MM.1S (cell line): Measurements from ENCODE around the gene USP37.

Source experiments
- DNase-seq: peaks from one replicate; pipeline ENCODE4 v3.0.0-alpha.2; 2015
- H2AFZ ChIP-seq: fragments of 300-600 bp; sonication (generic); 2 replicates; pipeline ENCODE4 v1.6.0; 2016; ENCODE audit warnings: antibody characterized with exemption, low read length
- H3F3A ChIP-seq: fragments of 300-600 bp; sonication (generic); 2 replicates; pipeline ENCODE4 v1.6.1; 2016; ENCODE audit warnings: mild to moderate bottlenecking, antibody characterized with exemption, low read length, moderate library complexity, mixed read lengths; ENCODE audit not compliant: insufficient read depth
- H3K27ac ChIP-seq: fragments of 300-600 bp; sonication (generic); 2 replicates; pipeline ENCODE4 v1.5.1; 2016; ENCODE audit warnings: mild to moderate bottlenecking, low read length
- H3K27me3 ChIP-seq: fragments of 300-600 bp; sonication (generic); replicated peaks from 2 replicates; pipeline ENCODE4 v1.6.0; 2016; ENCODE audit warnings: low read length; ENCODE audit not compliant: insufficient read depth
- H3K36me3 ChIP-seq: fragments of 300-600 bp; sonication (generic); replicated peaks from 2 replicates; pipeline ENCODE4 v1.6.1; 2016; ENCODE audit warnings: mild to moderate bottlenecking, low read length, mixed read lengths; ENCODE audit not compliant: insufficient read depth
- H3K4me1 ChIP-seq: fragments of 300-600 bp; sonication (generic); 2 replicates; pipeline ENCODE4 v1.6.1; 2016; ENCODE audit warnings: low read length, mixed read lengths
- H3K4me2 ChIP-seq: fragments of 300-600 bp; sonication (generic); 2 replicates; pipeline ENCODE4 v1.6.0; 2016; ENCODE audit warnings: low read depth, low read length
- H3K4me3 ChIP-seq: fragments of 300-600 bp; sonication (generic); 2 replicates; pipeline ENCODE4 v1.5.1; 2016; ENCODE audit warnings: low read length, mixed read lengths
- H3K79me2 ChIP-seq: fragments of 300-600 bp; sonication (generic); 2 replicates; pipeline ENCODE4 v1.6.1; 2016; ENCODE audit warnings: mixed run types, low read length, mixed read lengths
- H3K9ac ChIP-seq: fragments of 300-600 bp; sonication (generic); 2 replicates; pipeline ENCODE4 v1.6.1; 2016; ENCODE audit warnings: low read length, mixed read lengths
- H3K9me2 ChIP-seq: fragments of 300-600 bp; sonication (generic); replicated peaks from 2 replicates; pipeline ENCODE4 v1.6.1; 2016; ENCODE audit warnings: mild to moderate bottlenecking, low read length, mixed read lengths; ENCODE audit not compliant: insufficient read depth
- H3K9me3 ChIP-seq: fragments of 300-600 bp; sonication (generic); replicated peaks from 2 replicates; pipeline ENCODE4 v1.6.1; 2016; ENCODE audit warnings: mild to moderate bottlenecking, low read length, mixed read lengths; ENCODE audit not compliant: insufficient read depth
- H4K20me1 ChIP-seq: fragments of 300-600 bp; sonication (generic); 2 replicates; pipeline ENCODE4 v1.6.1; 2016; ENCODE audit warnings: mild to moderate bottlenecking, low read length, moderate library complexity, mixed read lengths; ENCODE audit not compliant: insufficient read depth
- CTCF ChIP-seq: fragments of 300-600 bp; sonication (generic); IDR thresholded peaks from 2 replicates; pipeline ENCODE4 v1.5.1; 2016; ENCODE audit warnings: antibody characterized with exemption, low read length, mixed read lengths
- EZH2 ChIP-seq: fragments of 300-600 bp; sonication (generic); optimal IDR thresholded peaks from 2 replicates; pipeline ENCODE3; 2017; ENCODE audit warnings: low read depth, mild to moderate bottlenecking, antibody characterized with exemption, low read length, mixed read lengths
- EZH2phosphoT487 ChIP-seq: fragments of 300-600 bp; sonication (generic); IDR thresholded peaks from 2 replicates; pipeline ENCODE4 v1.6.1; 2018; ENCODE audit warnings: antibody characterized with exemption, low read length

Gene USP37

GRCh38 chr2:218477247-218477646 lies 90.9 kb downstream of the USP37 start:
- Histone ChIP-seq H3K4me1 (no peaks in the 10 kb centered on the region), H3K36me3 (peaks cover 7% of the 10 kb centered on the region; the same call in 1 of the 2 replicates), H3K9ac (no peak overlapping the region), H3K27ac (no peak overlapping the region), H3K9me2 (no peaks in the 10 kb centered on the region), H3K4me2 (no peak overlapping the region), H3F3A (no peaks in the 10 kb centered on the region), H3K9me3 (no peaks in the 10 kb centered on the region), H4K20me1 (no peaks in the 10 kb centered on the region), H2AFZ (no peak overlapping the region), H3K4me3 (no peak overlapping the region), H3K79me2 (no peaks in the 10 kb centered on the region), H3K27me3 (no peaks in the 10 kb centered on the region)
- TF ChIP-seq CTCF (no peak), EZH2 (no peak), EZH2phosphoT487 (no peak)
- DNase-seq: no peak

GRCh38 chr2:218476676-218477075 lies 91.5 kb downstream of the USP37 start:
- Histone ChIP-seq H3K27ac (no peak overlapping the region), H3K9ac (no peak overlapping the region), H3K79me2 (no peaks in the 10 kb centered on the region), H3K36me3 (peaks cover 1% of the 10 kb centered on the region; the same call in 1 of the 2 replicates), H4K20me1 (no peaks in the 10 kb centered on the region), H3F3A (no peaks in the 10 kb centered on the region), H3K9me3 (no peaks in the 10 kb centered on the region), H3K4me1 (no peaks in the 10 kb centered on the region), H2AFZ (no peak overlapping the region), H3K9me2 (no peaks in the 10 kb centered on the region), H3K27me3 (no peaks in the 10 kb centered on the region), H3K4me3 (no peak overlapping the region), H3K4me2 (no peak overlapping the region)
- DNase-seq: no peak
- TF ChIP-seq EZH2: no peak
- no peak for TF ChIP-seq CTCF
- TF ChIP-seq EZH2phosphoT487: no peak

GRCh38 chr2:218474527-218474926 lies 93.6 kb downstream of the USP37 start:
- H3K36me3 ChIP-seq: no peaks in the 10 kb centered on the region; the same call in 1 of the 2 replicates
- H3K9me3 ChIP-seq: no peaks in the 10 kb centered on the region
- DNase-seq: no peak
- TF ChIP-seq EZH2: no peak
- no peak for TF ChIP-seq EZH2phosphoT487
- no peak for TF ChIP-seq CTCF
- no peaks in the 10 kb centered on the region for H3K9me2 ChIP-seq
- H3K4me3 ChIP-seq: no peak overlapping the region
- H3K9ac ChIP-seq: no peak overlapping the region
- H3K4me1 ChIP-seq: no peaks in the 10 kb centered on the region
- H3K79me2 ChIP-seq: no peaks in the 10 kb centered on the region
- H3F3A ChIP-seq: no peaks in the 10 kb centered on the region
- H3K4me2 ChIP-seq: no peak overlapping the region
- H4K20me1 ChIP-seq: no peaks in the 10 kb centered on the region
- H3K27ac ChIP-seq: no peak overlapping the region
- no peak overlapping the region for H2AFZ ChIP-seq
- H3K27me3 ChIP-seq: no peaks in the 10 kb centered on the region
